HepG2 (cell line): ENCODE data around the gene SPAG6. TPM values are rescaled to one million over a fixed set of nuclear protein-coding genes. Genes with fewer than 3 reads are reported as not detected.

Experiments used
- ERF ChIP-seq: IDR thresholded peaks from 2 replicates; pipeline ENCODE4 v1.6.1; 2018; ENCODE audit warnings: missing biosample characterization, missing genetic modification reagents
- POGK ChIP-seq: sonication (generic); formaldehyde crosslinking; conservative IDR thresholded peaks from 2 replicates; pipeline ENCODE4 v1.8.0; 2022; ENCODE audit warnings: mild to moderate bottlenecking, moderate library complexity, missing genetic modification reagents
- RCOR2 ChIP-seq: IDR thresholded peaks from 2 replicates; pipeline ENCODE4 v1.6.1; 2016; ENCODE audit warnings: missing biosample characterization, missing genetic modification reagents
- SAFB2 ChIP-seq: sonication (generic); formaldehyde crosslinking; IDR thresholded peaks from 2 replicates; pipeline ENCODE4 v1.5.1; 2020; ENCODE audit warnings: missing genetic modification reagents, low read depth, mild to moderate bottlenecking, borderline replicate concordance
- SALL2 ChIP-seq: sonication (generic); formaldehyde crosslinking; IDR thresholded peaks from 2 replicates; pipeline ENCODE4 v1.8.1; 2023; ENCODE audit warnings: mild to moderate bottlenecking, missing genetic modification reagents, inconsistent platforms
- SIX4 ChIP-seq: sonication (generic); formaldehyde crosslinking; IDR thresholded peaks from 2 replicates; pipeline ENCODE4 v1.4.0; 2020; ENCODE audit warnings: missing genetic modification reagents
- YEATS2 ChIP-seq: sonication (generic); formaldehyde crosslinking; IDR thresholded peaks from 2 replicates; pipeline ENCODE4 v1.4.0; 2020; ENCODE audit warnings: missing genetic modification reagents, borderline replicate concordance
- ZBTB42 ChIP-seq: sonication (generic); formaldehyde crosslinking; IDR thresholded peaks from 2 replicates; pipeline ENCODE4 v1.5.0; 2020; ENCODE audit warnings: mild to moderate bottlenecking, missing genetic modification reagents
- ZC3H13 ChIP-seq: sonication (generic); formaldehyde crosslinking; IDR thresholded peaks from 2 replicates; pipeline ENCODE4 v1.8.1; 2023; ENCODE audit warnings: mild to moderate bottlenecking, missing genetic modification reagents, moderate library complexity
- ZFYVE20 ChIP-seq: sonication (generic); formaldehyde crosslinking; IDR thresholded peaks from 2 replicates; pipeline ENCODE4 v1.8.0; 2023; ENCODE audit warnings: low read depth, mild to moderate bottlenecking, moderate library complexity, missing genetic modification reagents, borderline replicate concordance
- ZHX2 ChIP-seq, 2 experiments: sonication (generic) in 1 of 2; formaldehyde crosslinking in 1 of 2; IDR thresholded peaks; 2 replicates each; pipeline versions ENCODE4 v1.6.1 to v1.9.0; 2014 to 2022; ENCODE audit warnings: antibody characterized with exemption in 1 of 2, borderline replicate concordance in 1 of 2, inconsistent platforms in 1 of 2, low read depth in 1 of 2, missing genetic modification reagents in 1 of 2
- polyA plus RNA-seq, 8 experiments: library from polyadenylated mRNA; depleted of rRNA in 3 of 8; stranded (reverse) in 7 of 8; unstranded in 1 of 8; fragments of >200 nt; fragmentation: Illumina TruSeq in 4 of 8; extraction: Trizol in 4 of 8; gene quantifications; 2 replicates each; pipeline versions ENCODE4 v1.2.1 to v1.2.3, GENCODE V29; 2011 to 2016; ENCODE audit warnings: low read depth in 4 of 8, missing spikeins in 1 of 8, mixed read lengths in 1 of 8; ENCODE audit not compliant: insufficient read depth in 1 of 8
- total RNA-seq, 5 experiments: library from RNA; depleted of rRNA; stranded (reverse); fragments of >200 nt; fragmentation: Illumina TruSeq; extraction: Trizol; gene quantifications; 2 replicates each; pipeline ENCODE4 v1.2.3, GENCODE V29; 2016; ENCODE audit warnings: low read depth in 1 of 5
- TF ChIP-seq, protein P1 (sequence below): sonication (generic); formaldehyde crosslinking; IDR thresholded peaks from 2 replicates; pipeline ENCODE4 v1.8.0; 2022; ENCODE audit warnings: missing genetic modification reagents, low read depth, mild to moderate bottlenecking, borderline replicate concordance

Gene SPAG6
- total and polyA plus RNA-seq, 2 of the 13 experiments (the other 11 are each of a cell fraction or from before 2014, with no cell fraction given) = not detected

DNA sequence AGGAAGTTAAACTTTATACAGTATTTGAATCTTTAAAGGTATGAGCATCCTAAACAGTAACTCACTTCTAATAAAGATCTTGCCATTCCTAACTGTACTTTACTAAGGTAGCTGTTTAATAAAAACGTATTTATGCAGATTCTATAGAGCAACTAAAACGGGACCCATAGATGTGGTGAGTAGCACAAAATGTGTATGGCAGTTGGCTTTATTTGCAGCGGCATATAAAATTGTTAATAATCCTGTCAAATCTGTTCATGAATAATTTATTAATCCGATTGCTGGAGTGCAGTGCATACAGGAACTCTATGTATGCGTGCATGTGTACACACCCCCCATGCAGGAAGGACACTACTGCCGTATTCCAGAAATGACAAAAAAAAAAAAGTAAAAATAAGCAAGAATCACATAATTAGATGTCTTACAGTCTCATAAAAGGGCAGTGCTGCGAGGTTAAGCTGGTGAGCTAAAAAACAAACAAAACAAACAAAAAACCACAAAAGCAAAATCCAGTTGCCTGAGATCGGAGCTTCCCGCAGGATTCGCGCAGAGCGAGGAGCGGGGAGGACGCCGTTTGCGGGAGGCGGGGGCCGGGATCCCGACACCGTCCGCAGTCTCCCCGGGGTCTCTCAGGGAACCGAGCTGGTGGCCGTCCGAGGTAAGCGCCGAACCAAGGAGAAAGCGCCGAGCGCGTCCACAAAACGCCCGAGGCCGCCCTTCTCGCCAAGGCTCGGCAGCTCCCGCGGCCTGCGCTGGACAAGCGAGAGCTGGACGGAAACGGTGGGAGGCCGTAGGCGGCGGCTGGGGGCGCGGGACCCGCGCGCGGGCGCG, 29.6 kb upstream of the SPAG6 start (continued):
- TF ChIP-seq ZHX2 (IDR thresholded peaks at IDR 0.05; ENCODE audit: low read depth) = no peak
- no peak for TF ChIP-seq ZHX2 (CRISPR knock-in tag; IDR thresholded peaks at IDR 0.05; ENCODE audit: borderline replicate concordance)
- no peak for TF ChIP-seq ZC3H13 (CRISPR knock-in tag)
- TF ChIP-seq ERF (CRISPR knock-in tag) = 0 out of 2 replicates have a peak, but pooled peaks have one; percentile 1
- TF ChIP-seq SAFB2 (CRISPR knock-in tag) = no peak
- no peak for TF ChIP-seq RCOR2
- no peak for TF ChIP-seq SALL2 (CRISPR knock-in tag)
- TF ChIP-seq, protein P1, sequence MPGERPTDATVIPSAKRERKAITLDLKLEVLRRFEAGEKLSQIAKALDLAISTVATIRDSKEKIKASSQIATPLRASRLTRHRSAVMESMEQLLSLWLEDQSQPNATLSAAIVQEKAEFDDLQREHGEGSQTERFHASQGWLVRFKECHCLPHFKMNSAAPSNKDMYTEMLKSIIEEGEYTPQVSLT = no peak
- TF ChIP-seq SIX4 (CRISPR knock-in tag) = 0 out of 2 replicates have a peak, but pooled peaks have one; percentile 6
- peak; percentile 37; the same call in 1 of the 2 replicates for TF ChIP-seq POGK
- no peak for TF ChIP-seq YEATS2 (CRISPR knock-in tag)
- no peak for TF ChIP-seq ZBTB42 (CRISPR knock-in tag)
- no peak for TF ChIP-seq ZFYVE20
